ENCODE data around the gene MT1E.

- TF ChIP-seq CTCF (conservative IDR thresholded peaks at IDR 0.05) (no peak), ZFX (IDR thresholded peaks at IDR 0.05) (no peak)
Observed at GRCh38 chr16:56605475-56605874, 20.1 kb upstream of the MT1E start.

Data from C4-2B (cell line).